ENCODE data around the gene KCP.

KCP gene

GRCh38 chr7:128853799-128854198 lies 56.7 kb downstream of the KCP start:
- Histone ChIP-seq H3K36me3 (ENCODE audit: control insufficient read depth, insufficient read depth, low read length) (no peaks in the 10 kb centered on the region), H3K4me3 (ENCODE audit: insufficient read depth, low read depth, low read length, poor library complexity, severe bottlenecking) (no peak overlapping the region), H3K4me1 (ENCODE audit: control insufficient read depth, insufficient read depth, low read length, poor library complexity, severe bottlenecking) (no peaks in the 10 kb centered on the region), H3K9me3 (ENCODE audit: control insufficient read depth, low read length) (no peaks in the 10 kb centered on the region), H3K27me3 (replicated peaks; ENCODE audit: control insufficient read depth, insufficient read depth, low read length, poor library complexity, severe bottlenecking) (no peaks in the 10 kb centered on the region), H3K27ac (ENCODE audit: insufficient read depth, low read length, poor library complexity, severe bottlenecking) (no peak overlapping the region)
- DNase-seq, result no peak

- no peaks in the 10 kb centered on the region for H3K36me3 ChIP-seq (ENCODE audit: control insufficient read depth, insufficient read depth, low read length)
- no peak overlapping the region for H3K27ac ChIP-seq (ENCODE audit: insufficient read depth, low read length, poor library complexity, severe bottlenecking)
- no peak for DNase-seq
Measured at GRCh38 chr7:128852537-128853254, 57.8 kb downstream of the KCP start.

GRCh38 chr7:128849804-128850490 lies 60.6 kb downstream of the KCP start:
- no peak overlapping the region for H3K27ac ChIP-seq (ENCODE audit: insufficient read depth, low read length, poor library complexity, severe bottlenecking)
- no peak overlapping the region for H3K4me3 ChIP-seq (ENCODE audit: insufficient read depth, low read depth, low read length, poor library complexity, severe bottlenecking)
- no peaks in the 10 kb centered on the region for H3K36me3 ChIP-seq (ENCODE audit: control insufficient read depth, insufficient read depth, low read length)
- H3K4me1 ChIP-seq (ENCODE audit: control insufficient read depth, insufficient read depth, low read length, poor library complexity, severe bottlenecking), result no peaks in the 10 kb centered on the region
- H3K9me3 ChIP-seq (ENCODE audit: control insufficient read depth, low read length), result no peaks in the 10 kb centered on the region
- no peak for DNase-seq
- no peaks in the 10 kb centered on the region for H3K27me3 ChIP-seq (replicated peaks; ENCODE audit: control insufficient read depth, insufficient read depth, low read length, poor library complexity, severe bottlenecking)

More at GRCh38 chr7:128852537-128853254, 57.8 kb downstream of the KCP start:
- Histone ChIP-seq H3K4me1 (ENCODE audit: control insufficient read depth, insufficient read depth, low read length, poor library complexity, severe bottlenecking) (no peaks in the 10 kb centered on the region), H3K9me3 (ENCODE audit: control insufficient read depth, low read length) (no peaks in the 10 kb centered on the region), H3K27me3 (replicated peaks; ENCODE audit: control insufficient read depth, insufficient read depth, low read length, poor library complexity, severe bottlenecking) (no peaks in the 10 kb centered on the region), H3K4me3 (ENCODE audit: insufficient read depth, low read depth, low read length, poor library complexity, severe bottlenecking) (no peak overlapping the region)

- Histone ChIP-seq H3K27me3 (replicated peaks; ENCODE audit: control insufficient read depth, insufficient read depth, low read length, poor library complexity, severe bottlenecking) (no peaks in the 10 kb centered on the region), H3K4me1 (ENCODE audit: control insufficient read depth, insufficient read depth, low read length, poor library complexity, severe bottlenecking) (no peaks in the 10 kb centered on the region), H3K27ac (ENCODE audit: insufficient read depth, low read length, poor library complexity, severe bottlenecking) (no peak overlapping the region), H3K4me3 (ENCODE audit: insufficient read depth, low read depth, low read length, poor library complexity, severe bottlenecking) (no peak overlapping the region), H3K9me3 (ENCODE audit: control insufficient read depth, low read length) (no peaks in the 10 kb centered on the region), H3K36me3 (ENCODE audit: control insufficient read depth, insufficient read depth, low read length) (no peaks in the 10 kb centered on the region)
- no peak for DNase-seq
Measured at GRCh38 chr7:128849156-128849515, 61.4 kb downstream of the KCP start.

GRCh38 chr7:128848289-128849155 lies 62.0 kb downstream of the KCP start:
- Histone ChIP-seq H3K27ac (ENCODE audit: insufficient read depth, low read length, poor library complexity, severe bottlenecking) (no peak overlapping the region), H3K4me1 (ENCODE audit: control insufficient read depth, insufficient read depth, low read length, poor library complexity, severe bottlenecking) (no peaks in the 10 kb centered on the region), H3K9me3 (ENCODE audit: control insufficient read depth, low read length) (no peaks in the 10 kb centered on the region), H3K4me3 (ENCODE audit: insufficient read depth, low read depth, low read length, poor library complexity, severe bottlenecking) (no peak overlapping the region), H3K36me3 (ENCODE audit: control insufficient read depth, insufficient read depth, low read length) (no peaks in the 10 kb centered on the region), H3K27me3 (replicated peaks; ENCODE audit: control insufficient read depth, insufficient read depth, low read length, poor library complexity, severe bottlenecking) (no peaks in the 10 kb centered on the region)
- no peak for DNase-seq

- no peaks in the 10 kb centered on the region for H3K36me3 ChIP-seq (ENCODE audit: control insufficient read depth, insufficient read depth, low read length)
- H3K4me3 ChIP-seq (ENCODE audit: insufficient read depth, low read depth, low read length, poor library complexity, severe bottlenecking), result no peak overlapping the region
- no peak overlapping the region for H3K27ac ChIP-seq (ENCODE audit: insufficient read depth, low read length, poor library complexity, severe bottlenecking)
- H3K27me3 ChIP-seq (replicated peaks; ENCODE audit: control insufficient read depth, insufficient read depth, low read length, poor library complexity, severe bottlenecking), result no peaks in the 10 kb centered on the region
- DNase-seq, result no peak
- H3K4me1 ChIP-seq (ENCODE audit: control insufficient read depth, insufficient read depth, low read length, poor library complexity, severe bottlenecking), result no peaks in the 10 kb centered on the region
- H3K9me3 ChIP-seq (ENCODE audit: control insufficient read depth, low read length), result no peaks in the 10 kb centered on the region
Measured at GRCh38 chr7:128847721-128848211, 62.7 kb downstream of the KCP start.

GRCh38 chr7:128846781-128847444 lies 63.6 kb downstream of the KCP start:
- Histone ChIP-seq H3K4me1 (ENCODE audit: control insufficient read depth, insufficient read depth, low read length, poor library complexity, severe bottlenecking) (no peaks in the 10 kb centered on the region), H3K27me3 (replicated peaks; ENCODE audit: control insufficient read depth, insufficient read depth, low read length, poor library complexity, severe bottlenecking) (no peaks in the 10 kb centered on the region), H3K36me3 (ENCODE audit: control insufficient read depth, insufficient read depth, low read length) (no peaks in the 10 kb centered on the region), H3K27ac (ENCODE audit: insufficient read depth, low read length, poor library complexity, severe bottlenecking) (no peak overlapping the region), H3K4me3 (ENCODE audit: insufficient read depth, low read depth, low read length, poor library complexity, severe bottlenecking) (no peak overlapping the region), H3K9me3 (ENCODE audit: control insufficient read depth, low read length) (no peaks in the 10 kb centered on the region)
- DNase-seq, result no peak

GRCh38 chr7:128845987-128846386 lies 64.5 kb downstream of the KCP start:
- Histone ChIP-seq H3K4me3 (ENCODE audit: insufficient read depth, low read depth, low read length, poor library complexity, severe bottlenecking) (no peak overlapping the region), H3K27ac (ENCODE audit: insufficient read depth, low read length, poor library complexity, severe bottlenecking) (no peak overlapping the region), H3K27me3 (replicated peaks; ENCODE audit: control insufficient read depth, insufficient read depth, low read length, poor library complexity, severe bottlenecking) (no peaks in the 10 kb centered on the region)

GRCh38 chr7:128845475-128845874 lies 65.0 kb downstream of the KCP start:
- no peak overlapping the region for H3K27ac ChIP-seq (ENCODE audit: insufficient read depth, low read length, poor library complexity, severe bottlenecking)
- H3K4me3 ChIP-seq (ENCODE audit: insufficient read depth, low read depth, low read length, poor library complexity, severe bottlenecking), result no peak overlapping the region
- no peaks in the 10 kb centered on the region for H3K27me3 ChIP-seq (replicated peaks; ENCODE audit: control insufficient read depth, insufficient read depth, low read length, poor library complexity, severe bottlenecking)
- H3K4me1 ChIP-seq (ENCODE audit: control insufficient read depth, insufficient read depth, low read length, poor library complexity, severe bottlenecking), result no peaks in the 10 kb centered on the region
- no peaks in the 10 kb centered on the region for H3K9me3 ChIP-seq (ENCODE audit: control insufficient read depth, low read length)
- H3K36me3 ChIP-seq (ENCODE audit: control insufficient read depth, insufficient read depth, low read length), result no peaks in the 10 kb centered on the region
- DNase-seq, result no peak

More at GRCh38 chr7:128845987-128846386, 64.5 kb downstream of the KCP start:
- Histone ChIP-seq H3K9me3 (ENCODE audit: control insufficient read depth, low read length) (no peaks in the 10 kb centered on the region), H3K36me3 (ENCODE audit: control insufficient read depth, insufficient read depth, low read length) (no peaks in the 10 kb centered on the region), H3K4me1 (ENCODE audit: control insufficient read depth, insufficient read depth, low read length, poor library complexity, severe bottlenecking) (no peaks in the 10 kb centered on the region)
- DNase-seq, result no peak
